ENCODE measurements around the gene HLA-DRA.

The HLA-DRA gene

DNA sequence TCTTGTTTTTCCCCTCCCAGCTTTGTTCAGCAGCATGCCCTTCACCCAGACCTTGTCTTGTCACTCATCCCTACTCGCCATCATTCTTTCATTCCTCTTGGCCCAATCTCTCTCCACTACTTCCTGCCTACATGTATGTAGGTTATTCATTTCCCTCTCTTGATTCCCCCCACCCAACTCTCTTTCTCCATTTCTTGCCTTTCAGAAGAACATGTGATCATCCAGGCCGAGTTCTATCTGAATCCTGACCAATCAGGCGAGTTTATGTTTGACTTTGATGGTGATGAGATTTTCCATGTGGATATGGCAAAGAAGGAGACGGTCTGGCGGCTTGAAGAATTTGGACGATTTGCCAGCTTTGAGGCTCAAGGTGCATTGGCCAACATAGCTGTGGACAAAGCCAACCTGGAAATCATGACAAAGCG lies 2.6 kb downstream of the HLA-DRA start:
- no peak overlapping the region for H3K4me3 ChIP-seq (ENCODE audit: low read depth in 1 of 2, low read length in 1 of 2)
- H3K27me3 ChIP-seq, result peaks cover 15% of the 10 kb centered on the region
- H3K4me1 ChIP-seq (ENCODE audit: control insufficient read depth in 1 of 2, insufficient read depth in 1 of 2, low read depth in 1 of 2, low read length in 1 of 2), result peaks cover 0 to 6% of the 10 kb centered on the region in 2 experiments
- no peaks in the 10 kb centered on the region for H3K36me3 ChIP-seq
- TF ChIP-seq CTCF (IDR thresholded peaks at IDR 0.05), result no peak
- H3K9me3 ChIP-seq, result no peaks in the 10 kb centered on the region
- no peak overlapping the region for H3K27ac ChIP-seq

GRCh38 chr6:32442977-32443552 lies 3.4 kb downstream of the HLA-DRA start:
- H3K4me3 ChIP-seq (ENCODE audit: low read depth in 1 of 2, low read length in 1 of 2), result no peak overlapping the region
- H3K27ac ChIP-seq, result no peak overlapping the region
- peaks cover 15% of the 10 kb centered on the region for H3K27me3 ChIP-seq
- H3K9me3 ChIP-seq, result no peaks in the 10 kb centered on the region
- no peak for TF ChIP-seq CTCF (IDR thresholded peaks at IDR 0.05)
- H3K36me3 ChIP-seq, result no peaks in the 10 kb centered on the region
- H3K4me1 ChIP-seq (ENCODE audit: control insufficient read depth in 1 of 2, insufficient read depth in 1 of 2, low read depth in 1 of 2, low read length in 1 of 2), result peaks cover 0 to 6% of the 10 kb centered on the region in 2 experiments

DNA sequence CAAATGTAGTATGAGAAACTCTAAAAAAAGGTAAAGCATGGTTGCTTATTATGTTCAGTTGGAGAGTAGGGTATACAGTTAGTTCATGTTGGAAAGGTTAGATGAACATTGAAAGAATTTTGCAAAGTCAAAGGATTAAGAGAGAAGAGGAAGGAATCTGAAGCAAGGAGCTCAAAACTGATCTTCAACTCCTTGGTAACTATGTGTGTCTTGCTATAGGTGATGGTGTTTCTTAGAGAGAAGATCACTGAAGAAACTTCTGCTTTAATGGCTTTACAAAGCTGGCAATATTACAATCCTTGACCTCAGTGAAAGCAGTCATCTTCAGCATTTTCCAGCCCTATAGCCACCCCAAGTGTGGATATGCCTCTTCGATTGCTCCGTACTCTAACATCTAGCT lies 4.7 kb downstream of the HLA-DRA start:
- H3K36me3 ChIP-seq, result no peaks in the 10 kb centered on the region
- no peak overlapping the region for H3K4me3 ChIP-seq (ENCODE audit: low read depth in 1 of 2, low read length in 1 of 2)
- H3K4me1 ChIP-seq (ENCODE audit: control insufficient read depth in 1 of 2, insufficient read depth in 1 of 2, low read depth in 1 of 2, low read length in 1 of 2), result peaks cover 0 to 5% of the 10 kb centered on the region in 2 experiments
- H3K27ac ChIP-seq, result no peak overlapping the region
- no peaks in the 10 kb centered on the region for H3K9me3 ChIP-seq
- no peak for TF ChIP-seq CTCF (IDR thresholded peaks at IDR 0.05)
- H3K27me3 ChIP-seq, result peaks cover 15% of the 10 kb centered on the region

GRCh38 chr6:32445321-32445854 lies 5.7 kb downstream of the HLA-DRA start:
- Histone ChIP-seq H3K4me3 (ENCODE audit: low read depth in 1 of 2, low read length in 1 of 2) (no peak overlapping the region), H3K4me1 (ENCODE audit: control insufficient read depth in 1 of 2, insufficient read depth in 1 of 2, low read depth in 1 of 2, low read length in 1 of 2) (no peaks in the 10 kb centered on the region), H3K9me3 (no peaks in the 10 kb centered on the region), H3K36me3 (no peaks in the 10 kb centered on the region), H3K27ac (no peak overlapping the region), H3K27me3 (peaks cover 14% of the 10 kb centered on the region)
- TF ChIP-seq CTCF (IDR thresholded peaks at IDR 0.05), result no peak

- Histone ChIP-seq H3K4me3 (ENCODE audit: low read depth in 1 of 2, low read length in 1 of 2) (no peak overlapping the region), H3K27ac (no peak overlapping the region), H3K36me3 (no peaks in the 10 kb centered on the region), H3K9me3 (no peaks in the 10 kb centered on the region), H3K4me1 (ENCODE audit: control insufficient read depth in 1 of 2, insufficient read depth in 1 of 2, low read depth in 1 of 2, low read length in 1 of 2) (no peaks in the 10 kb centered on the region), H3K27me3 (peaks cover 6% of the 10 kb centered on the region)
- no peak for TF ChIP-seq CTCF (IDR thresholded peaks at IDR 0.05)
These were observed 8.2 kb downstream of the HLA-DRA start for GRCh38 chr6:32447932-32448331.

Data from neutrophil (primary cell).